Spinal cord (tissue), 10 donors: Measurements from ENCODE around the gene SEC22A. TPM values are rescaled to one million over a fixed set of nuclear protein-coding genes. Genes with fewer than 3 reads are reported as not detected.

ENCODE experiments used
- DNase-seq, 6 donors: peaks; one replicate each; pipeline versions ENCODE4 v3.0.0 to v3.0.0-alpha.2; 2013 to 2015; ENCODE audit warnings: low spot score in 6 of 6, low read depth in 4 of 6
- H3K27ac ChIP-seq: one replicate; pipeline ENCODE4 v1.5.1; 2013; ENCODE audit warnings: low read depth, low read length, control low read depth
- H3K27me3 ChIP-seq: one replicate; pipeline ENCODE4 v1.6.1; 2013; ENCODE audit warnings: low read length; ENCODE audit not compliant: control insufficient read depth, insufficient read depth
- H3K36me3 ChIP-seq: one replicate; pipeline ENCODE4 v1.6.1; 2013; ENCODE audit warnings: low read length; ENCODE audit not compliant: control insufficient read depth, insufficient read depth
- H3K4me1 ChIP-seq: one replicate; pipeline ENCODE4 v1.6.1; 2013; ENCODE audit warnings: low read length; ENCODE audit not compliant: control insufficient read depth, insufficient read depth
- H3K4me3 ChIP-seq: one replicate; pipeline ENCODE4 v1.5.1; 2013; ENCODE audit warnings: low read depth, low read length, control low read depth
- H3K9me3 ChIP-seq: one replicate; pipeline ENCODE4 v1.6.1; 2013; ENCODE audit warnings: low read length; ENCODE audit not compliant: control insufficient read depth, insufficient read depth
- WGBS: methylation state at CpG from one replicate; pipeline ENCODE4 v1.1.5; 2013; ENCODE audit warnings: missing lambda C conversion rate; ENCODE audit not compliant: insufficient coverage; 5-methylcytosine and 5-hydroxymethylcytosine counted together
- polyA plus RNA-seq, 2 donors: library from polyadenylated mRNA; unstranded; fragments of 120-200 nt; gene quantifications; one replicate each; pipeline ENCODE4 v1.2.1, GENCODE V29; 2013; ENCODE audit not compliant: insufficient read length in 2 of 2
- total RNA-seq, 2 donors: library from RNA; depleted of rRNA in 1 of 2; stranded (reverse); fragments of 120-200 nt in 1 of 2; fragments of >200 nt in 1 of 2; gene quantifications; one replicate each; pipeline versions ENCODE4 v1.2.3 to v1.2.4, GENCODE V29; 2013 to 2014
- donor health status: healthy.

Gene SEC22A
- total and polyA plus RNA-seq, 4 donors: 17.3 to 60.6 (median 26.8) TPM

- Histone ChIP-seq H3K9me3 (no peaks in the 10 kb centered on the region), H3K4me1 (no peaks in the 10 kb centered on the region), H3K27me3 (no peaks in the 10 kb centered on the region), H3K4me3 (no peak overlapping the region), H3K36me3 (peaks cover 65% of the 10 kb centered on the region), H3K27ac (no peak overlapping the region)
- no peak for DNase-seq
- 94% methylated on average over 10 of the region's 13 CpGs for WGBS
Measured at GRCh38 chr3:123290107-123290930, 88.6 kb downstream of the SEC22A start.

GRCh38 chr3:123290962-123291361 lies 89.2 kb downstream of the SEC22A start:
- Histone ChIP-seq H3K9me3 (no peaks in the 10 kb centered on the region), H3K27ac (no peak overlapping the region), H3K4me1 (no peaks in the 10 kb centered on the region), H3K27me3 (no peaks in the 10 kb centered on the region), H3K36me3 (peaks cover 65% of the 10 kb centered on the region), H3K4me3 (no peak overlapping the region)
- 95% methylated on average over 22 of the region's 23 CpGs for WGBS
- no peak for DNase-seq

GRCh38 chr3:123291404-123291803 lies 89.7 kb downstream of the SEC22A start:
- H3K9me3 ChIP-seq: no peaks in the 10 kb centered on the region
- no peaks in the 10 kb centered on the region for H3K4me1 ChIP-seq
- no peak overlapping the region for H3K27ac ChIP-seq
- H3K4me3 ChIP-seq: no peak overlapping the region
- H3K27me3 ChIP-seq: no peaks in the 10 kb centered on the region
- WGBS: 76% methylated on average over 6 of the region's 7 CpGs
- peaks cover 64% of the 10 kb centered on the region for H3K36me3 ChIP-seq
- DNase-seq: no peak

GRCh38 chr3:123292321-123293310 lies 90.9 kb downstream of the SEC22A start:
- 84% methylated on average over 13 of the region's 15 CpGs for WGBS
- Histone ChIP-seq H3K9me3 (no peaks in the 10 kb centered on the region), H3K36me3 (peaks cover 69% of the 10 kb centered on the region), H3K27me3 (no peaks in the 10 kb centered on the region), H3K4me1 (no peaks in the 10 kb centered on the region), H3K27ac (no peak overlapping the region), H3K4me3 (no peak overlapping the region)
- DNase-seq: no peak

- H3K27ac ChIP-seq: no peak overlapping the region
- no peaks in the 10 kb centered on the region for H3K27me3 ChIP-seq
- peaks cover 68% of the 10 kb centered on the region for H3K36me3 ChIP-seq
- WGBS: 97% methylated on average over 13 of the region's 13 CpGs
- no peak overlapping the region for H3K4me3 ChIP-seq
- H3K4me1 ChIP-seq: no peaks in the 10 kb centered on the region
- H3K9me3 ChIP-seq: no peaks in the 10 kb centered on the region
- DNase-seq: no peak
Measured at GRCh38 chr3:123294296-123294938, 92.7 kb downstream of the SEC22A start.

GRCh38 chr3:123295171-123295900 lies 93.6 kb downstream of the SEC22A start:
- Histone ChIP-seq H3K9me3 (no peaks in the 10 kb centered on the region), H3K36me3 (peaks cover 68% of the 10 kb centered on the region), H3K27me3 (no peaks in the 10 kb centered on the region), H3K4me3 (no peak overlapping the region), H3K4me1 (no peaks in the 10 kb centered on the region), H3K27ac (no peak overlapping the region)
- DNase-seq: no peak
- WGBS: 86% methylated on average over 6 of the region's 7 CpGs

- Histone ChIP-seq H3K9me3 (no peaks in the 10 kb centered on the region), H3K36me3 (peaks cover 66% of the 10 kb centered on the region), H3K27ac (no peak overlapping the region), H3K27me3 (no peaks in the 10 kb centered on the region), H3K4me3 (no peak overlapping the region), H3K4me1 (no peaks in the 10 kb centered on the region)
- 87% methylated on average over 10 of the region's 11 CpGs for WGBS
- DNase-seq: no peak
Measured at GRCh38 chr3:123295901-123296250, 94.1 kb downstream of the SEC22A start.

- no peak overlapping the region for H3K27ac ChIP-seq
- no peak overlapping the region for H3K4me3 ChIP-seq
- no peaks in the 10 kb centered on the region for H3K4me1 ChIP-seq
- peaks cover 65% of the 10 kb centered on the region for H3K36me3 ChIP-seq
- no peaks in the 10 kb centered on the region for H3K27me3 ChIP-seq
- no peaks in the 10 kb centered on the region for H3K9me3 ChIP-seq
- no peak for DNase-seq
- 80% methylated on average over 6 of the region's 7 CpGs for WGBS
Measured at GRCh38 chr3:123296261-123296660, 94.5 kb downstream of the SEC22A start.
